ENCODE measurements around the gene DIP2A. TPM values are rescaled to one million over a fixed set of nuclear protein-coding genes. Genes with fewer than 3 reads are reported as not detected.

Gene DIP2A
- total and polyA plus RNA-seq, 2 experiments from 2014 or later: 18.5 to 36.3 TPM

GRCh38 chr21:46482846-46483231 lies 24.1 kb downstream of the DIP2A start:
- no peak for ATAC-seq
- Histone ChIP-seq H3K27ac (ENCODE audit: low read depth) (no peak overlapping the region), H3K36me3 (ENCODE audit: insufficient read depth) (0 out of 2 replicates have a peak, but pooled peaks cover 5% of the 10 kb centered on the region), H4K20me1 (replicated peaks; ENCODE audit: insufficient read depth) (peaks cover 18% of the 10 kb centered on the region; the same call in 1 of the 2 replicates), H2AFZ (no peak overlapping the region), H3K4me1 (ENCODE audit: insufficient read depth) (no peaks in the 10 kb centered on the region), H3F3A (replicated peaks; ENCODE audit: low read depth) (no peaks in the 10 kb centered on the region), H3K9me2 (ENCODE audit: insufficient read depth) (no peaks in the 10 kb centered on the region), H3K79me2 (replicated peaks; ENCODE audit: insufficient read depth) (peaks cover 24% of the 10 kb centered on the region; the same call in 1 of the 2 replicates), H3K27me3 (ENCODE audit: insufficient read depth) (no peaks in the 10 kb centered on the region), H3K4me3 (no peak overlapping the region), H3K4me2 (no peak overlapping the region)
- no peak overlapping the region for H3K27ac Mint-ChIP-seq
- no peaks in the 10 kb centered on the region for H3K9me3 Mint-ChIP-seq
- no peak overlapping the region for H3K4me3 Mint-ChIP-seq
- no peaks in the 10 kb centered on the region; the same call in 2 of the 3 replicates for H3K36me3 Mint-ChIP-seq (ENCODE audit: low read depth)
- H3K27me3 Mint-ChIP-seq (ENCODE audit: insufficient read depth, low read depth, poor library complexity): peaks cover 2% of the 10 kb centered on the region
- DNase-seq (ENCODE audit: low spot score): no peak
- no peaks in the 10 kb centered on the region for H3K4me1 Mint-ChIP-seq
- TF ChIP-seq REST (IDR thresholded peaks at IDR 0.05; ENCODE audit: unreplicated experiment): no peak
- no peak for TF ChIP-seq STAT1 (IDR thresholded peaks at IDR 0.05; ENCODE audit: unreplicated experiment)
- TF ChIP-seq NANOG (IDR thresholded peaks at IDR 0.05; ENCODE audit: borderline replicate concordance): no peak
- TF ChIP-seq ZNF462 (CRISPR knock-in tag; IDR thresholded peaks at IDR 0.05): no peak
- no peak for TF ChIP-seq EZH2 (IDR thresholded peaks at IDR 0.05; ENCODE audit: low read depth, unreplicated experiment)
- no peak for TF ChIP-seq ZNF114 (CRISPR knock-in tag; IDR thresholded peaks at IDR 0.05)
- TF ChIP-seq CTCF (conservative IDR thresholded peaks at IDR 0.05; ENCODE audit: low read depth in 2 of 2): no peak
- no peak for TF ChIP-seq JUNB (IDR thresholded peaks at IDR 0.05; ENCODE audit: unreplicated experiment)
- no peak for TF ChIP-seq POLR2AphosphoS5 (IDR thresholded peaks at IDR 0.05; ENCODE audit: low read depth)
- no peak for TF ChIP-seq CREB1 (CRISPR knock-in tag; IDR thresholded peaks at IDR 0.05; ENCODE audit: low read depth)
- TF ChIP-seq ETS1 (IDR thresholded peaks at IDR 0.05): no peak
- TF ChIP-seq EZH2phosphoT487 (IDR thresholded peaks at IDR 0.05; ENCODE audit: unreplicated experiment): no peak
- TF ChIP-seq ZNF331 (CRISPR knock-in tag; IDR thresholded peaks at IDR 0.05; ENCODE audit: low read depth): no peak

All from GM23338 (cell line).